GM21619 (cell line): Measurements from ENCODE around the gene CUEDC1.
"Not testable (repeated sequence)": the region's sequence is repeated elsewhere in the genome, so short reads cannot be mapped to it uniquely, and the experiment has no call there.

ENCODE experiments used
- ATAC-seq: cut with Tn5 transposase; IDR thresholded peaks from one replicate; pipeline ENCODE4 v1.9.1; 2021; ENCODE audit not compliant: unreplicated experiment

Gene CUEDC1

DNA sequence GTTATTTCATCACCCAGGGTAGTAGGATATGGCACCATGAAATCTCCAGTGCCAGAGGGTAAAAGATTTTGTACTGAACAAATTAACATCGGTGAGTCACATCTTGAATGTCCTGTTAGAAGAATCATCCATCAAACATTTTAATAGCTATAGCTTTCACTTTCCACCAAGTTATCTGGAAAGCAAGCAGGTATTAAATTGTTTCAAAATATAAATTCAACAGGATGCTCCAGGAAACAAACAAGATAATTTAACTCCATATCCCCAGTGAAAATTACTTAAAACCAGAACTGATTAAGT, 30.4 kb upstream of the CUEDC1 start:
- ATAC-seq, result no peak

DNA sequence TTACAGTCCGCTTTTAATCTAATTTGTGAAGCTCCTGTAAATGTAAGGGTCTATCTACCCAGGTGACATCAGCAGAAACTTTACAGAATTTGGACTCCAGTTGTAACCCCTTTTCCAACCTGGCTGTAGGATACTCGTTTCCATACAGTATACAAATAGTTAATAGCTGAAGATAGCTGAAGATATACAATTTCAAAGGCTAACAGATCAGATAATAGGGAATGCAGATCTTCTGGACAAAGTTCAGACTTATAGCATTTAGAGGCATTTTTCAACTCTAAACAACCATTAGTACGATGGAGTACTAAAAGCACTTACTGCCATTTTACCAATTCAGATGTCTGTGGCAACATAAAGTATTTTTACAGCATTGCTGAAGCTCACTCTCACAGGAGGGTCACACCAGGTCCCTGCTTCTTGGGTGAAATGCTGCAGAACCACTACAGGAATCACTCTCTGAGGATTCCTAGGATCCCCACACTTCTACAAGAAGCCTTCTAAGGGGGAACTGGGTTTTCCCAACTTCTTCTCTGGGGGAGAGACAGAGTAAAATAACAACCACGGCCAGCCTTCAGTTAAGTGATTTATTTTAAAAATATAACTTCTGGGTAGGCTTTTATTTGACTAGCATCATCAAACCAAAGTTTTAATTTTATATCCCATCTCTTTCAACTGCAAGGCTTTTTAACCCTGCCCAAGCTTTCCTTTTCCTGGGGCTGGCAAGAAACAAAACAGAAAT, 29.9 kb upstream of the CUEDC1 start:
- ATAC-seq, result no peak

- ATAC-seq, result no peak
Observed at GRCh38 chr17:57984261-57984890, 29.2 kb upstream of the CUEDC1 start.

GRCh38 chr17:57983446-57983845, 28.2 kb upstream of the CUEDC1 start:
- ATAC-seq, result no peak

- ATAC-seq, result no peak
Observed at GRCh38 chr17:57982452-57983170, 27.4 kb upstream of the CUEDC1 start.

- ATAC-seq, result no peak
Observed at GRCh38 chr17:57980522-57980921, 25.3 kb upstream of the CUEDC1 start.

DNA sequence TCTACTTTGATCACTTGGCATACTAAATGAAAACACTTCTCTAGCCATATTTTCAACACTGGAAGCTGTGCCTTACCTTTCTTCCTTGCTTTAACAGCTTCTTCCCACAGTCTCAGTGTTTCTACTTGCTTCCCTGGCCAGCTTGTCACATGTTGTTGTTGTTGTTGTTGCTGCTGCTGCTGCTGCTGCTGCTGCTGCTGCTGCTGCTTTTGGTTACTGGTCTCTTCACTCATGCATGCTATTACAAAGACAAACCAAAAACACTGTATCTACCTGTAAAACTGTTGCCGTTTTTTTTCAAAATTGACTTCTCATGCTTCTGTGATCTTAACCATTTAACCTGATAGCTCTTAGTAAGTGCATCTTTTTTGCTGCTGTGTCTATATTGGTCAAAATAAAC, 23.9 kb upstream of the CUEDC1 start:
- ATAC-seq, result no peak

- no peak for ATAC-seq
Observed at GRCh38 chr17:57976594-57976993, 21.4 kb upstream of the CUEDC1 start.

DNA sequence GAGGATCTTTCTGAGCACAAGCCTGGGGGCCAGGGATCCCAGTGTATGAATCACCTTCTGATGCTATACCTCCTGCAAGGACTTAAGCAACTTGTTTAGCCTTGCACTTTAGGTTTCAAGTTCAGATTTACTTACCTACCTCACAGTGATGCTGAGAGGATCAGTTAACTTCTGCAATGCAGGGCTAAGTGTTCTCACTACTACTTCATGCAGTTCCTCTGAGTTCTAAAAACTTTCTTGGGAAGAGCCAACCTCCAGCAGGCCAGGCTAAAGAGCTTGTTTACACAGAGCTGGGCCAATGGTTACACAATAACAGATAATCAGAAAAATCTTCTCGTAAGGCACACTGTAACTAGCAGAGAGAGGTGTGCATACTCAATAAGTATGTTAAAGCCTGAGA, 19.8 kb upstream of the CUEDC1 start:
- ATAC-seq, result no peak

DNA sequence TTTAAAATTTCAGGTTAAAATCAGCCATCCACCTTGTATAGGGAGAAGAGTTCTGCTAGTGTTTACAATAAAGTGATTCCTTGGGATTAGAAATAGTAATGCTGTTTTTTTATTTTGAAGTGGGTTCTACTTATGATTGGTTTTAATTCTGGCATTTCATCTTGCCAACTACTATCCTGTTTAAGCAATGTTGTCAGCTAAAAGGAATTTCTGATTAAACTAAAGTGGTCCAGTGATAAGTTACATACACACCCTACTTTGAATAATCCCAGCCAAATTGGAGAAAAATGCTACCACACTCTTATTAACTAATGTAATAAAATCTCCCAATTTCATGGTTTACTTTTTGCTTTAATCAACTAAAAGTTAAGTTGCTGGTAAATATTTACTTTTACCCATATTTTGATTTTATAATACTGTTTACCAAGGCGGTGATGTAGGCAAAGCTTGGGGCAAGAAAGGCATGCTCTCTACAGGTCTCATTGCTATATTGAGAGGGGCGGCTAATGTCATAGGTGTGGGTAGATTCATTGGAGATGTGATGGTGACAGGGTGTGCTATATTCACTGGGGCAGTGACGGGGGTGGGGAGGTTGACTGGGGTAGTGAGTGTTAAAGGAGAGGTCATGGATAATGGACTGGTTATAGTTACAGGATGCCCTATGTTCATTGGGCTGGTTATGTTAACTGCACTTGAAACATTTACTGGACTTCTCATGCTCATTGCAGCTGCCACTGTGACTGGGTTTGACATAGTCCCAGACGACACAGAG, 19.0 kb upstream of the CUEDC1 start:
- ATAC-seq, result not testable (repeated sequence)

DNA sequence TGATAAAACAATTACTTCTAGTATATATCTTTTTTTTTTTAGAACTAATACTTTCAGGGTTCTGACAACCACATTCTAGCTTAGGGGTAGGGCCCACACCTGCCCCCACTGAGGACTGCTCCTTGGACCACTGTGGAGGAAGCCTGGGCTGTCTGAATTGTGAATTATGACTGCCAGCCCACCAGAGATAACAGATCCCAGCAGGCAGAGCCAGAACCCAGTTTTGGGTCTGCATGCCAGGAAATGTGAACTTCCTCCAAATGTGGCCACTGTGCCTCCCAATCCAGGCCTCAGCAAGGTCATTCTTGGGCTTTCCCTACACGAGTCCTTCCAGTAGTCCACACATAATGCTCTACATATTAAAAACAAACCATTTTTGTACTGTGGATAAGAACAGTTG, 16.9 kb upstream of the CUEDC1 start:
- no peak for ATAC-seq

GRCh38 chr17:57971572-57971971, 16.4 kb upstream of the CUEDC1 start:
- no peak for ATAC-seq

- no peak for ATAC-seq
Observed at GRCh38 chr17:57970710-57971109, 15.5 kb upstream of the CUEDC1 start.

DNA sequence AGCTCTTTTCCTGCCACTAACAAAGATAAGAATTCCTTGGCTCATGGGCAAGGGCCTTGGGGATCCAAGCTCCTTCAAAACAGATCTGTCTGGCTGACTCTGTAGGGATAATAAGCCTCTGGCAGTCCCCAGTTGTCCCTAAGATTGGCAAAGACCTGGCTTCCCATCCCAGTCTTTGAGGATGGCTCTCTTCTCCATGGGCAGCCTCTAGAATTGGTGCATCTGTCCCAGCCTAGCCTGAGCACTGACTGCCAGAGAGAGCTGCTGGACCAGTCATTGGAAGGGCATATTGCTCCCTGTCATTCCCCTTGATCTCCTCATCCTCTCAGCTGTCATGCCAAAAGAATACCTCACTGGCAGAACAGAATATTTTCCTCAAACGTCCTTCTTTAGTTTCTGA, 13.2 kb upstream of the CUEDC1 start:
- no peak for ATAC-seq

GRCh38 chr17:57966875-57967274, 11.7 kb upstream of the CUEDC1 start:
- no peak for ATAC-seq

- ATAC-seq, result no peak
Observed at GRCh38 chr17:57966246-57966645, 11.0 kb upstream of the CUEDC1 start.

DNA sequence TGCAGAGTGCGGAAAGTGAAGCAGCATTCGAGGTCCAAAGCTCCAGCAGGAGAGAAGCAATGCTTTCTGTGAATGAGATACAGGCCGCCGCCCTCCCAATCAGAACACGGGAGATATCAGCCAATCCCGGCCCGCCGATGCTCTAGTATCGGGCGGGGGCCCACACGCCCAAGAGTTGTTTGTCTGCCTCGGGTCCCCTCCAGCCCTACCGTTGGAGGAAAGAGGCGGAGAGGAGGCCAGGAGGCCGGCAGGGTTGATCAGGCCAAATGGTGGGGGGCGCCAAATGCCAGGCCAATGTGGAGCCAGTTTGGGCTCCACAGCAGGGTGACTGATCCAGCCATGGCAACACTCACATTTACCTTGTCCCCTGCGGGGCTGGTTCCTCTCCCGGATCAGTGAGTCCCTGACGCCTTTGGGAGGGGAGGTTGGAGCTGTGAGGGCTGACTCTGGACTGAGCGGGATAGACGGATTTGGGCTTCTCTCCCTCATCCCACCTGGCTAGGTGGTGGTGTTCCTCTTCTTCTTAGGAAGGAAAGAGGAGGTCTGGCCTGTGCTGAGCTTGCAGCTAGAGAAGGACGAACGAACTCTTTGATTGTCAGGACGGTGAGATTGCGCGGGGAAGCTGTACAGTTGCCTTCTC, 10.4 kb upstream of the CUEDC1 start:
- ATAC-seq, result no peak

DNA sequence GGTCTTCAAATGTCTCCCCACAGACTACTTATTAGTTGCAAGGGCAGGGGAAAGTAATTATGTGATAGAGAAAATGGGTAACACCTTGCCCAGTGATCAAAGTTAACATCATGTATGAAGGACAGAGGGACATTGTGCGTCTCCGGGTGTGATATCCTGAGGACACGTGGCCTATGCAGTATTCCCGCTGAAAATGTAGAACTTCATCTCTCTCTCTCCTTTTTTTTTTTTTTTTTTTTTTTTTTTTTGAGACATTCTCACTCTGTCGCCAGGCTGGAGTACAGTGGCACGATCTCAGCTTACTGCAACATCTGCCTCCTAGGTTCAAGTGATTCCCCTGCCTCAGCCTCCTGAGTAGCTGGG, 7.9 kb upstream of the CUEDC1 start:
- ATAC-seq, result no peak

DNA sequence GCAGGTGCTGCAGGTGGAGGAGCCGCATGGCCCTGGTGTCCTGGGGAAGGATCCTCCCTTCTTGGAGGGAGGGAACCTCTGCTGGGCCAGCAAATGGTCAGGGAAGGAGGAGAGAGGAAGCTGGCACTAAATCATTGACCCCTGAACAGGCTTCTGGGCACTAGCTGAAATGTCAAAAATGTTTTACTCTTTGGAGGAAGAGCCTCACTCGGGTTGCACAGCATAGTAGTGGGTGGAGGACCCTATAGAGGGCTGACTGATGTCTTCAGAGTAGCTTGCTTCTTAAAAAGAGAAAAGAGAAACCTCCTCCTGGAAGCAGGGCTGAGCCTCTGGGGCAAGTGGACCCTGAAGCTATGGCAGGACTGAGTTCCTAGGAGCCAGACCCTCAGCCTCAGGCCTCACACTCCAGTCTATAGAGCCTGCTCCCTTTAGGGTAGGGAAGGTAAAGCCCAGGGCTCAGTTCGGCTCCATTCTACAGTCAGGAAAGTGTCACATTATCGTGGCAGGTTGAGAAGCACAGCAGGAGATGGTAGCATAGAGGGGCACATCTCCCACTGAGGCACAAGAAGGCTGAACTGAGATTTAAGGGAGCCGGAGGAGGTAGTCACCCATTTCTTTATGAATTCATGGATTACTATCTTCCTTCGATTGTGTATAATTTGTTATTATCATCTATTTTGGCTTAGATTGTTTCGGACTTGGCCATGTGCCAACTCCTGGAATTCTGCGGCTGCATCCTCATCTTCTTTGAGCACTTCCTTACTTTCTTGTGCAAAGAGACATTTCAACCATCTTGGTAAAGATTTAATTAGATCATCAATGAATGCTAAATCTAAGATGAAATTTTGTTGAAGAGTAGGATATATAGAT, 7.3 kb upstream of the CUEDC1 start:
- ATAC-seq, result no peak

DNA sequence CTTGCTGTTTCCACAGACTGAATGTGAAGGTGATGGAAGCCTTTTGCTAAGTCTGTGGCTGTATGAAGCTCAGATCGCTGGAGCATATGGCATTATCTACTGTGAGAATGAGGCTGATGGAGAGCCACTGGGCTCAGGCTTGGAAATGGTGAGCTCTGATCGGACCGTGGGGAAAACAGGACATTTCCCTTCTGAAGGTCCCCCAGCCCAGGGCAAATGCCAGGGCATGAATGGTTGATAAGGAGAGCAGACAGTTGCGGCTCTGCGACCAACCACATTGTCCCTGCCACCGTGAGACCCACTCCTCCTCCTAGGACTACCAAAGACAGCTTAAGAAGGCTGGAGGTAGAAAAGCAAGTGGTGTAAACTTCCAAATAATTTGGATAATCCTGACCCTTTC, 4.7 kb upstream of the CUEDC1 start:
- ATAC-seq, result no peak
